HG03354 (cell line): ENCODE data around the gene C9orf43.
"Not testable (repeated sequence)": the region's sequence is repeated elsewhere in the genome, so short reads cannot be mapped to it uniquely, and the experiment has no call there.

Experiments
- ATAC-seq: cut with Tn5 transposase; IDR thresholded peaks from one replicate; pipeline ENCODE4 v1.9.1; 2021; ENCODE audit warnings: mild to moderate bottlenecking; ENCODE audit not compliant: unreplicated experiment, poor library complexity, severe bottlenecking

Gene C9orf43

GRCh38 chr9:113406873-113407511, 3.6 kb upstream of the C9orf43 start:
- peak; percentile 35 for ATAC-seq

DNA sequence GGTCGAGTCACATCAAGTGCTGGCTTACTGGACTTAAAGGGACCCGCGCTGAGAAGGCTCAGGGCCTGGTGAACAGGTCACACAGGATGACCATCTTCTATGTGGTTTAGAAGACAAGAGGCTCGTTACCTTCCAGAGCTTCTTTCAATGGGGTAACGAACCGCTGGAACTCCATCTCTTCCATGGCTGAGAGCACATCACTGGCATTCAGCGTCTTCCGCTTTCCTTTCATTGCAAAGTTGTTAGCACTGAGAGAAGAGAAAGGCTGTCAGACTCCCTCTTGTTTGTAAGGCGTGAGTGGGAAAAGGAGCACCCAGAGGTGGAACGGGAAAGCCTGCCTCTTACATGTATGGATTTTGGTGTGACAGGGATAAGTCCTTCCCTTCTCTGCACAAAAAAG, 1.1 kb upstream of the C9orf43 start:
- ATAC-seq, result no peak

- ATAC-seq, result peak; percentile 12
Measured at GRCh38 chr9:113409883-113410206, 702 bp upstream of the C9orf43 start.

DNA sequence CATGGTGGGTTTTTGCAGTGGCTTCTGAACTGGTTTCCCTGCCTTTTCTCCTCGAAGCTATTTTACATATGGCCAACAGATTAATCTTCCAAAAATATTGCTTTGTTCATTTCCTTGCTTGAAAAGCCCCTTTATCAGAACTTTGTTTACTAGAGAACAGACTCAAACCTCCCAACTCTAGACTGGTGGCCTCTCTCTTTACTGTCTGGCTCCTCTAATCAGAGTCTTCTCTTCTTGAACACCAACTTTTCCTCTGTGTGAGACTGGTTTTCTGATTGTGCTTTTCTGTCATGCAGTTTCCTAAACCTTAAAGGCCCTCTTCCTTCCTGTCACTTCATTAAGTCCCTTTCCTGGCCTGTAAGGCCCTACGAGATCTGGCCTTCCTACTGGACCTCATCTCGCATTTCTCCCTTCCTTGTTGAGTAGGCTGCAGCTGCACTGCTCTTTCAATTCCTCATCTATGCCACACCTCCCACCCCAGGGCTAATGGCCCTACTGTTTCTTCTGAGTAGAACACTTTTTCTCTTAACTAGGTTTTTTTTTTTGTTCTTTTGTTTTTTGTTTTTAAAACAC, 5.7 kb downstream of the C9orf43 start:
- ATAC-seq, result peak; percentile 97

DNA sequence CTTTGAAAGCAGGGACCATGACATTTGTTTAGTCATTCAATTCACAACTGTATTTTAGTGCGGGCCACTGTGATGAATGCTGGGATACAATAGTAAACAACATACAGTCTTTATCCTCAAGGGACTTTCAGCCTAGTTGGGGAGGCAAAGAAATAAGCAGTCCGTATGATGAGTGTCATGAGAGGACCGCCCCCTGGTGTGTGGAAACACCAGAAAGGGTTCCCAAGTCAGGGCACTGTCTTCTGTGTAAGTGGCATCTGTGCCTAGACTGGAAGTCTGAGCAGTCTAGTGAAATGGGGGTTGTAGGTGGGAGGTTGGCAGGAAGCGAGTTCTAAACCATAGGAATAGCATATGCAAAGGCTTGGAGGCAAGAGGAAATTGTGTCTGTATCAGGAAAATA, 6.8 kb downstream of the C9orf43 start:
- no peak for ATAC-seq

- ATAC-seq, result no peak
Measured at GRCh38 chr9:113421726-113422125, 11.2 kb downstream of the C9orf43 start.

DNA sequence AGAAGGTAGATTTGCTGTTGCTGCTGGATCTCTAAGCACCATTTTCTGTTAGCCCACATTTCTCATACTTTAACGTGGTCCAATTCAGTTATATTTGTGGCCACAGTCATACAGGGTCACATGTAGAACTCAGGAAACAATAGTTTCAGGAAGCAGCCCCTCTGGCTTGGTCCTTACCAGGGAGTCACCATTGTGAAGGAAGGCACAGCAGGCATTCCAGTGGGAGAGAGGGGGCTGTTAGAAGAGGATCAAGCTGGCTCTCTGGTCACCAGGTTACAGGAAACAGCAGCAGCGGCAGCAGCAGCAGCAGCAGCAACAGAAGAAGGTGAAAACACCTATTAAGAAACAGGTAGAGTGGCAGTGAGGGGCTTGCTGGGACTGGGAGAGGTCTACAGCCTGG, 14.5 kb downstream of the C9orf43 start:
- no peak for ATAC-seq

DNA sequence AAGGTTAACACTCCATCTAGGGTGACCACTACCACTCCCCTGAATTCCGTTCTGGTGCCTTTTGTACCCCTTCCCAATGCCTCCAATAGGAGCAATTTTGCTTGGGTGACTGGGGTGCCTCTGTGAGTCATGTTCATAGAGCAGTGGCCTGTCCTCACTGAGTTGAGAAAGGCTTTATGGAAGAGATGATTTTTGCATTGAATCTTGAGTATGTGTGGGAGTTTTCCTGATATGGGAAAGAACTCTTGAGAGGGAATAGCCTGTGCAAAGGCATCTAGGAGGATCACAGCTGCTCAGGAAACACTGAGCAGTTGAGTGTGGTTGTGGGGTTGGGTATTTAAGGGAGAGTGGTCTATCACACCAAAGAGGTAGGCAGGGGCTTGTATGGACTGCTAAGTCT, 16.2 kb downstream of the C9orf43 start:
- ATAC-seq, result no peak

DNA sequence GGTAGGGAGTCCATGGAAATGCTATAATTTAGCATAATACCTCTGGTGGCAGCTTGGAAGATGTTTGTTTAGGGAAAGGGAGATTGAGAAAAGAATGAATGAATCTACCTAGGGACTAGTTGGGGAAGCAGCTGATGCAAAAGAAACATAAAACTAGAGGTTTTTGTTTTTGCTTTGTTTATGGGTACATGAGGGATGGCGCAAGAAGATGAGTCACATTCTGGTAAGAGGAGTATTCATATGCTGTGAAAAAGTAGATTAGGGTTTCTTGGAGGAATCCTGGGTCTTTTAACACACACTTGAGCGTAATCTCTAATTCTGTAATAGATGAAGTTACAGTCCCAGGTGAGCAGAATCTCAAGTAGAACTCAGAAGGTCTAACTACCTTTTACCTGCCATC, 17.1 kb downstream of the C9orf43 start:
- no peak for ATAC-seq

GRCh38 chr9:113428062-113428615, 17.6 kb downstream of the C9orf43 start:
- ATAC-seq, result peak; percentile 62

- ATAC-seq, result no peak
Measured at GRCh38 chr9:113431191-113431590, 20.6 kb downstream of the C9orf43 start.

- ATAC-seq, result no peak
Measured at GRCh38 chr9:113436728-113437515, 26.4 kb downstream of the C9orf43 start.

DNA sequence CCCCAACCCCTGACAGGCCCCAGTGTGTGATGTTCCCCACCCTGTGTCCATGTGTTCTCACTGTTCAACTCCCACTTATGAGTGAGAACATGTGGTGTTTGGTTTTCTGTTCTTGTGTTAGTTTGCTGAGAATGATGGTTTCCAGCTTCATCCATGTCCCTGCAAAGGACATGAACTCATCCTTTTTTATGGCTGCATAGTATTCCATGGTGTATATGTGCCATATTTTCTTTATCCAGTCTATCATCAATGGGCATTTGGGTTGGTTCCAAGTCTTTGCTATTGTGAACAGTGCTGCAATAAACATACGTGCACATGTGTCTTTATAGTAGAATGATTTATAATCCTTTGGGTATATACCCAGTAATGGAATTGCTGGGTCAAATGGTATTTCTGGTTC, 27.2 kb downstream of the C9orf43 start:
- not testable (repeated sequence) for ATAC-seq

DNA sequence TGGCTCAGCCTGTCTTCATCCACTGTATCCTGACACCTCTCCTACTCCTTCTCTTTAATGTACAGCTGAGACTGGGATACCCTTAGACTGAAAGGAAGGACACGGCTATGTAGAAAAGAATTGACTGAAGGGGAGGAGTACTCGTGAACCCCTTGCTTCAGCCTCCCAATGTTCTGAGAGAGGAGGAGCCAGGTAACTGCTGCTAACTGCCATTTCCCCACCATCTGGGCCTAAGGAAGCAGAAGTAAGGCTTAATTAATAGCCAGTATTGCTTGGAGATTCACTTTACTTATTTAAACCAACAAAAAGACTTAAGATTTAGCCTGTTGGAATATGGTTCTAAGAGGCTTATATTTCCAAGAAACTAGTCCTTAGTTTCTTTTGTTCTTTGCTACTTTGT, 34.2 kb downstream of the C9orf43 start:
- no peak for ATAC-seq

DNA sequence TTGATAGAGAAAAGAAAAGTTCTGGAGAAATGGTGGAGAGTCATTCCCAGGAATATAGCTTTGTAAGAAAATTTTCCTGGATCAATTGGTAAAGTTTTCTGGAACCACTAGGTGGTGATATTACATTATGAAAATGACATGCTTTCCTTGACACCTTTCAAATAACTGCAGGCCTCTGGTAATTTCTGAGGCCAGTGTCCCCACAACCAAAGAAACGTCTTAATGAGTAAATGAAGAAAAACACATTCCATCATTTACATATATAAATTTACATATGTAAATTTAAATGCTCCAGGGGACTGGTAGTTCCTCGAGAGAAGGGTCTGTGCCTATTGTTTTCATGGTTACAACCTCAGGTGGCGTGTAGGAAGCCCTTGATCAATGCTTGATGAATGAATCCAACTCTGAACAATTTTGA, 35.8 kb downstream of the C9orf43 start:
- no peak for ATAC-seq

- no peak for ATAC-seq
Measured at GRCh38 chr9:113449376-113449775, 38.8 kb downstream of the C9orf43 start.

DNA sequence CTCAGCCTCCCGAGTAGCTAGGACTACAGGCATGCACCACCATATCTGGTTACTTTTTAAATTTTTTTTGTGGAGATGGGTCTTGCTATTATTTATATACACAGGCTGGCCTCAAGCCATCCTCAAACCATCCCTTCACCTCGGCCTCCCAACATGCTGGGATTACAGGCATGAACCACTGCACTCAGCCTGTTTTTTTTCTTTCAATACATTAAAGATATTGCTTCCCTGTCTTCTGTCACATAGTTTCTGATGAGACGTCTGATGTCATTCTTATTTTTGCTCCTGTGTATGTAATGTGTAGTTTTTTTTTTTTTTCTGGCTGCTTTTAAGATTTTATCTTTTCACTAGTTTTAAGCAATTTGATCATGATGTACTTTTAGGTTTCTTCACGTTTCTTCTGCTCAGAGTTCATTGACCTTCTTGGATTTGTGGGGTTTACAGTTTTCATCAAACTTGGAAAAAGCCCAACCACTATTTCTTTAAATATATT, 41.6 kb downstream of the C9orf43 start:
- no peak for ATAC-seq

GRCh38 chr9:113454914-113455761, 44.6 kb downstream of the C9orf43 start:
- ATAC-seq, result no peak

GRCh38 chr9:113456235-113456634, 45.7 kb downstream of the C9orf43 start:
- ATAC-seq, result no peak

DNA sequence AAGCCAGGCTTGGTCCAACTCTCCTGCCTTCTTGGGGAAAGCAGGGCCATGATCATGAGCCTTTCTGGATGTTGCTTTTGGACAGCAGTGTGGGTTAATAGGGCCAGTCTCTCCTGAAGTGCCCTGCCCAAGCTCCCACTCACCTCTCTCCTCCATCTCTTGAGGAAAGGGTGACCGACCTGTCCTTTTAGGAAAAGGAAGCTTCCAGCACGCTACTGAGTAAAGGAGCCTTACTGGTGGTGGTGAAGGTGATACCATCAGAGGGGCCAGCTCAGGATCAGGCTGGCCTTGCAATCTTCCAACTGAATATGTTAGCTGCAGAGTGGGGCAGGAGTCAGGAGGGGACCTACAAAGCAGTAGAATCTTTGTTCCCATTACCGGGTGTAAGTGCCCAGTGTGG, 50.7 kb downstream of the C9orf43 start:
- no peak for ATAC-seq
